Kidney (tissue), 14 donors: ENCODE measurements around the gene KLC1. TPM values are rescaled to one million over a fixed set of nuclear protein-coding genes. Genes with fewer than 3 reads are reported as not detected.

Experiments
- DNase-seq, 5 donors: peaks; one replicate each; pipeline ENCODE4 v3.0.0-alpha.2; 2013 to 2020
- FAIRE-seq: peaks from 2 replicates; lab custom pipeline; 2012; peaks lifted over from hg19 to GRCh38; lab: Jason Lieb, UNC
- H3K27ac ChIP-seq, 2 donors: one replicate each; pipeline ENCODE4 v1.7.0; 2013; ENCODE audit warnings: low read depth in 2 of 2, low read length in 2 of 2, inconsistent platforms in 1 of 2
- H3K27me3 ChIP-seq: one replicate; pipeline ENCODE4 v1.7.1; 2013; ENCODE audit warnings: low read length, inconsistent platforms; ENCODE audit not compliant: control insufficient read depth, insufficient read depth
- H3K36me3 ChIP-seq, 3 donors: one replicate each; pipeline versions ENCODE4 v1.7.0 to v1.7.1; 2013; ENCODE audit warnings: low read length in 3 of 3, control low read depth in 1 of 3, inconsistent platforms in 1 of 3; ENCODE audit not compliant: insufficient read depth in 3 of 3, control insufficient read depth in 2 of 3
- H3K4me1 ChIP-seq, 3 donors: one replicate each; pipeline versions ENCODE4 v1.7.0 to v1.7.1; 2013; ENCODE audit warnings: low read length in 3 of 3, inconsistent platforms in 1 of 3, low read depth in 1 of 3; ENCODE audit not compliant: control insufficient read depth in 2 of 3, insufficient read depth in 2 of 3
- H3K4me3 ChIP-seq, 3 donors: one replicate each; pipeline versions ENCODE4 v1.7.0 to v1.8.1; 2013; ENCODE audit warnings: low read length in 3 of 3, control low read depth in 1 of 3, inconsistent platforms in 1 of 3
- H3K9ac ChIP-seq, 3 donors: one replicate each; pipeline versions ENCODE4 v1.7.0 to v1.7.1; 2013; ENCODE audit warnings: low read length in 3 of 3, control low read depth in 1 of 3, inconsistent platforms in 1 of 3
- H3K9me3 ChIP-seq, 3 donors: one replicate each; pipeline versions ENCODE4 v1.7.0 to v1.7.1; 2013; ENCODE audit warnings: low read length in 3 of 3, control low read depth in 1 of 3, inconsistent platforms in 1 of 3; ENCODE audit not compliant: control insufficient read depth in 2 of 3, insufficient read depth in 1 of 3
- intact Hi-C: fragments of 100-400 bp; cut with DNase I; formaldehyde crosslinking; loops from one replicate; pipeline ENCODE4 v1.11.1; 2022
- polyA plus RNA-seq: library from polyadenylated mRNA; stranded (reverse); fragments of 350-450 nt; fragmentation: Illumina TruSeq; extraction: RNeasy Lipid Tissue Mini Kit (QIAGEN cat#74804); gene quantifications from one replicate; pipeline ENCODE4 v1.2.3, GENCODE V29; 2014; ENCODE audit warnings: low read depth, low replicate concordance; ENCODE audit not compliant: insufficient read depth
- total RNA-seq: library from RNA; stranded (reverse); fragmentation: NEBNext Ultra II Directional; extraction: Animal tissue kit (Norgen Biotek cat#: 25700); gene quantifications from one replicate; pipeline ENCODE4 v1.2.1, GENCODE V29; 2021
- TF ChIP-seq, protein P1 (sequence below): IDR thresholded peaks from 3 replicates; pipeline ENCODE4 v1.5.1; 2012; ENCODE audit warnings: mild to moderate bottlenecking, moderate library complexity, borderline replicate concordance; ENCODE audit not compliant: insufficient read depth; ENCODE audit errors: extremely low read depth
- donor health status: control.
- donor health status: control.
- donor health status: control.
- donor health status: control.
- donor health status: control.
- donor health status: DM: yes; HTN: yes; CAD: no.
- donor health status: Normal renal cell carcinoma (clear cell type).

The KLC1 gene
- total and polyA plus RNA-seq, 2 donors from 2014 or later: 49.8 to 152 TPM

DNA sequence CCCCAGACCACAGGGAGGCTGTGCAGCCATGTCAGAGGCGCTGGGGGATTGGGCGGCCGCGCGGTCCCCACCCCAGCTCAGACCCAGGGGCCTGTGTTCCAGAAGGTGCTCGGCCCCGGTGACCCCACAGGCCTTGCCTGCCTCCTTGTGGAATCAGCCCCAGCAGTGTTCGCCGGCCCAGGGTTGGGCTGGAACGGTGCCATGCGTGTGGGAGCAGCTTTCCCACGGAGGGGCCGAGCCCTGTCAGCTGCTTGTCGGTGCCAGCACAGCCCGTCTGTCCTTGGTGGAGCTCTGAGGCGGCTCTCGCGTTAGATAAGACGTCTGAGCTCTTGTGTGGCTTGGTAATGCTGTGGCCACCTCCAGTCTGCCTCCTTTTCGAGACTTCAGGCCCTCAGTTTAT is 95.1 kb downstream of the KLC1 start:
- intact Hi-C loops: no loop called here
- peaks cover 0 to 7% (median 6%) of the 10 kb centered on the region in 3 donors for H3K4me1 ChIP-seq
- H3K36me3 ChIP-seq: peaks cover 0 to 12% (median 1%) of the 10 kb centered on the region in 3 donors
- no peaks in the 10 kb centered on the region for H3K27me3 ChIP-seq
- DNase-seq: peak in 2 of 5 donors; percentile 49 to 81
- TF ChIP-seq, protein P1, sequence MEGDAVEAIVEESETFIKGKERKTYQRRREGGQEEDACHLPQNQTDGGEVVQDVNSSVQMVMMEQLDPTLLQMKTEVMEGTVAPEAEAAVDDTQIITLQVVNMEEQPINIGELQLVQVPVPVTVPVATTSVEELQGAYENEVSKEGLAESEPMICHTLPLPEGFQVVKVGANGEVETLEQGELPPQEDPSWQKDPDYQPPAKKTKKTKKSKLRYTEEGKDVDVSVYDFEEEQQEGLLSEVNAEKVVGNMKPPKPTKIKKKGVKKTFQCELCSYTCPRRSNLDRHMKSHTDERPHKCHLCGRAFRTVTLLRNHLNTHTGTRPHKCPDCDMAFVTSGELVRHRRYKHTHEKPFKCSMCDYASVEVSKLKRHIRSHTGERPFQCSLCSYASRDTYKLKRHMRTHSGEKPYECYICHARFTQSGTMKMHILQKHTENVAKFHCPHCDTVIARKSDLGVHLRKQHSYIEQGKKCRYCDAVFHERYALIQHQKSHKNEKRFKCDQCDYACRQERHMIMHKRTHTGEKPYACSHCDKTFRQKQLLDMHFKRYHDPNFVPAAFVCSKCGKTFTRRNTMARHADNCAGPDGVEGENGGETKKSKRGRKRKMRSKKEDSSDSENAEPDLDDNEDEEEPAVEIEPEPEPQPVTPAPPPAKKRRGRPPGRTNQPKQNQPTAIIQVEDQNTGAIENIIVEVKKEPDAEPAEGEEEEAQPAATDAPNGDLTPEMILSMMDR: no peak
- no peaks in the 10 kb centered on the region for H3K9me3 ChIP-seq
- no peak overlapping the region for H3K27ac ChIP-seq
- H3K9ac ChIP-seq: no peak overlapping the region
- H3K4me3 ChIP-seq: no peak overlapping the region
- FAIRE-seq: no peak

DNA sequence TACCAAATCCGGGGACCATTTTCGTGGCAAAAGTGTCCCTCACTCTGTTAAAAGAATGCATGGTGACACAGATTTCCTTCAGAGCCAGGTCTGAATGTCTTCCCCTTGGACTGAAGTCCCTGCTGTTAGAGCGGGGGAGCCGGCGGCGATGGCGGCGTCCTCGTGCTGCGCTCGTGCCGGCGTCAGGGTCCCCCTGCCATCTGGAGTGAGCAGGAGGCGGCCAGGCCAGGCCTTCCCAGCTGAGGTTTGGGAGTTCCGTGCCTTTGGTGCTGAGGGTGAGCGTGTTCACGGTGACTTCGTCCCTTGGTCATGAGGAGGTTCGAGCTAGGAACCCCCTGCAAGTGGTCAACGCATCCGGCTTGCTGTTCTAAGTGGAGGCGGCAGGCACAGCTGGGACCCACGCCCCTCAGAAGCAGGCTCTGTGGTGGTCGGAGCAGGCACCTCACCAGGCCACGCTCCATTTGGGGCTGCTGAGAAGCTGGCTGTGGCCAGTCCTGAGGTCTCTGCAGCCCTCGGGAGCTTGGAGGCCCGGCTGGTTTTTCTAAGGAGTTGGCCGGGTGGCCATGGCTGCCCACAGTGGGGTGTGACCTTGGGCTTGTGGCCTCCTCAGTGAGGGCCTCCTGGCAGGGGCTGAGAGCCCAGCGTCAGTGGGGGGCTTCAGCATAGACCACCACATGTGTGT is 96.1 kb downstream of the KLC1 start:
- Histone ChIP-seq H3K9ac (no peak overlapping the region), H3K4me1 (peaks cover 0 to 7% (median under 1%) of the 10 kb centered on the region in 3 donors), H3K27ac (no peak overlapping the region), H3K27me3 (no peaks in the 10 kb centered on the region), H3K36me3 (peaks cover 2 to 22% (median 4%) of the 10 kb centered on the region in 3 donors), H3K4me3 (no peak overlapping the region), H3K9me3 (no peaks in the 10 kb centered on the region)
- TF ChIP-seq, protein P1: no peak
- intact Hi-C loops: no loop called here
- no peak for FAIRE-seq
- DNase-seq: no peak

- FAIRE-seq: no peak
- Histone ChIP-seq H3K9me3 (no peaks in the 10 kb centered on the region), H3K27ac (no peak overlapping the region), H3K4me3 (no peak overlapping the region), H3K27me3 (no peaks in the 10 kb centered on the region), H3K9ac (no peak overlapping the region), H3K4me1 (peaks cover 0 to 7% (median 0%) of the 10 kb centered on the region in 3 donors), H3K36me3 (peaks cover 2 to 22% (median 4%) of the 10 kb centered on the region in 3 donors)
- intact Hi-C loops: no loop called here
- TF ChIP-seq, protein P1: no peak
- DNase-seq: no peak
These were observed 96.9 kb downstream of the KLC1 start for GRCh38 chr14:103725739-103726395.
